ENCODE data around the gene CARD10. TPM values are rescaled to one million over a fixed set of nuclear protein-coding genes. Genes with fewer than 3 reads are reported as not detected.

Gene CARD10
- total RNA-seq, 1 experiment from 2014 or later: 17.7 TPM

DNA sequence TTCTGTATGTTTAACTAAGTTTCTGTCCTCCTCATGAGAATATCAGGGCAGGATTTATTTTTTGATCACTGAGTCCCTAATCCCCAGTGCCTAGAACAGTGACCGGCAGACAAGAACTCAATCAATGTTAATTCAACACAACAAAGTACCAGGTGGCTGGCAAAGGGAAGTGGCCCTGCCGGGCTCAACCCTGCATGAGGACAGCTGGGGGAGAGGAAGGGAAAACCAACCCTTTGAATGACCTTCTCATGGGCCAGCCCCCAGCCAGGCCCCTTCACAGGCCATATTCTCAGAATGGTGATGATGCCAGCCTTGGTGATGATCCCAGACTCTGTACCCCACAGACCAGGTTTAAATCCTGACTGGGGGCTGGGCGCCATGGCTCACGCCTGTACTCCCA is 31.6 kb downstream of the CARD10 start:
- Histone ChIP-seq H3K9ac (ENCODE audit: extremely low read depth, insufficient read length, low read length) (no peak overlapping the region), H3T11ph (ENCODE audit: low read length) (no peak overlapping the region), H3K79me1 (ENCODE audit: insufficient read depth, low read depth, low read length, poor library complexity, severe bottlenecking) (no peaks in the 10 kb centered on the region), H4K91ac (ENCODE audit: insufficient read length, low read depth, low read length) (no peak overlapping the region), H2BK12ac (ENCODE audit: insufficient read length, low read depth, low read length) (no peak overlapping the region), H3K18ac (ENCODE audit: insufficient read length, low read depth, low read length) (no peak overlapping the region), H4K20me1 (ENCODE audit: control insufficient read depth, insufficient read depth, insufficient read length) (no peaks in the 10 kb centered on the region), H3K9me3 (ENCODE audit: control insufficient read depth, low read depth, low read length) (no peaks in the 10 kb centered on the region), H2AFZ (ENCODE audit: low read length) (no peak overlapping the region), H4K8ac (replicated peaks; ENCODE audit: insufficient read length, low read depth, low read length) (no peak overlapping the region), H3K27ac (ENCODE audit: insufficient read length, low read depth, low read length) (no peak overlapping the region), H2BK15ac (ENCODE audit: low read depth, low read length) (no peak overlapping the region), H2BK5ac (ENCODE audit: insufficient read length, low read length) (no peak overlapping the region), H3K4ac (ENCODE audit: low read depth, low read length) (no peak overlapping the region), H3K23ac (ENCODE audit: insufficient read length, low read depth, low read length) (no peak overlapping the region), H3K4me1 (ENCODE audit: insufficient read depth, low read length) (peaks cover 20% of the 10 kb centered on the region; the same call in 1 of the 2 replicates), H2AK5ac (ENCODE audit: insufficient read length, low read length) (no peak overlapping the region), H3K4me2 (ENCODE audit: insufficient read depth, insufficient read length, low read length) (no peak overlapping the region), H3K79me2 (ENCODE audit: insufficient read depth, low read length) (no peaks in the 10 kb centered on the region), H3K27me3 (ENCODE audit: insufficient read depth, low read length) (no peaks in the 10 kb centered on the region), H2BK120ac (ENCODE audit: low read depth, low read length, poor library complexity, severe bottlenecking) (no peak overlapping the region), H3K14ac (ENCODE audit: insufficient read depth, low read length) (no peak overlapping the region), H2BK20ac (ENCODE audit: low read depth, low read length, poor library complexity, severe bottlenecking) (no peak overlapping the region), H3K23me2 (ENCODE audit: insufficient read length, low read depth, low read length, poor library complexity, severe bottlenecking) (peaks cover 4% of the 10 kb centered on the region), H3K56ac (ENCODE audit: insufficient read length, low read depth, low read length) (no peak overlapping the region), H4K5ac (ENCODE audit: insufficient read length, low read depth, low read length) (no peak overlapping the region)
- WGBS (ENCODE audit: extremely low coverage, insufficient read length, low lambda C conversion rate): no CpG with 5 or more reads among the region's 4 CpGs
- peaks cover 33 to 76% of the 10 kb centered on the region in 2 experiments for H3K4me1 Mint-ChIP-seq
- TF ChIP-seq, protein P1, sequence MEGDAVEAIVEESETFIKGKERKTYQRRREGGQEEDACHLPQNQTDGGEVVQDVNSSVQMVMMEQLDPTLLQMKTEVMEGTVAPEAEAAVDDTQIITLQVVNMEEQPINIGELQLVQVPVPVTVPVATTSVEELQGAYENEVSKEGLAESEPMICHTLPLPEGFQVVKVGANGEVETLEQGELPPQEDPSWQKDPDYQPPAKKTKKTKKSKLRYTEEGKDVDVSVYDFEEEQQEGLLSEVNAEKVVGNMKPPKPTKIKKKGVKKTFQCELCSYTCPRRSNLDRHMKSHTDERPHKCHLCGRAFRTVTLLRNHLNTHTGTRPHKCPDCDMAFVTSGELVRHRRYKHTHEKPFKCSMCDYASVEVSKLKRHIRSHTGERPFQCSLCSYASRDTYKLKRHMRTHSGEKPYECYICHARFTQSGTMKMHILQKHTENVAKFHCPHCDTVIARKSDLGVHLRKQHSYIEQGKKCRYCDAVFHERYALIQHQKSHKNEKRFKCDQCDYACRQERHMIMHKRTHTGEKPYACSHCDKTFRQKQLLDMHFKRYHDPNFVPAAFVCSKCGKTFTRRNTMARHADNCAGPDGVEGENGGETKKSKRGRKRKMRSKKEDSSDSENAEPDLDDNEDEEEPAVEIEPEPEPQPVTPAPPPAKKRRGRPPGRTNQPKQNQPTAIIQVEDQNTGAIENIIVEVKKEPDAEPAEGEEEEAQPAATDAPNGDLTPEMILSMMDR (conservative IDR thresholded peaks at IDR 0.05): no peak
- H3K36me3 Mint-ChIP-seq (ENCODE audit: insufficient read depth in 1 of 3, low read depth in 3 of 3): peaks cover 1 to 17% (median 15%) of the 10 kb centered on the region in 3 experiments; a peak in 4 of 7 replicates
- H3K27ac Mint-ChIP-seq: peak overlapping the region in 2 of 3 experiments; percentile 17 to 41; a peak in 3 of 7 replicates
- no peak for DNase-seq
- peaks cover 18% of the 10 kb centered on the region for H3K27me3 Mint-ChIP-seq (ENCODE audit: low read depth)
- H3K9me3 Mint-ChIP-seq: no peaks in the 10 kb centered on the region
- H3K4me3 Mint-ChIP-seq: peak overlapping the region in 1 of 2 experiments; percentile 28; a peak in 2 of 5 replicates
